Ishikawa (cell line): ENCODE measurements around the gene GFM2.

ENCODE experiments used
- CEBPB ChIP-seq: IDR thresholded peaks from 2 replicates; pipeline ENCODE4 v1.6.1; 2012
- CREB1 ChIP-seq: IDR thresholded peaks from 2 replicates; pipeline ENCODE4 v1.6.1; 2012; ENCODE audit warnings: low read depth
- EGR1 ChIP-seq: IDR thresholded peaks from 2 replicates; pipeline ENCODE4 v1.6.1; 2012
- EP300 ChIP-seq: IDR thresholded peaks from 2 replicates; pipeline ENCODE4 v1.6.1; 2012; ENCODE audit warnings: borderline replicate concordance
- FOXM1 ChIP-seq: IDR thresholded peaks from 2 replicates; pipeline ENCODE4 v1.6.1; 2012; ENCODE audit warnings: low read depth, borderline replicate concordance
- NFIC ChIP-seq: IDR thresholded peaks from 2 replicates; pipeline ENCODE4 v1.6.1; 2012
- RAD21 ChIP-seq: IDR thresholded peaks from 2 replicates; pipeline ENCODE4 v1.6.1; 2012; ENCODE audit warnings: low read depth
- TAF1 ChIP-seq: IDR thresholded peaks from 2 replicates; pipeline ENCODE4 v1.6.1; 2012; ENCODE audit warnings: low read depth, mild to moderate bottlenecking
- TCF12 ChIP-seq: IDR thresholded peaks from 2 replicates; pipeline ENCODE4 v1.6.1; 2012; ENCODE audit warnings: low read depth
- TEAD4 ChIP-seq: IDR thresholded peaks from 2 replicates; pipeline ENCODE4 v1.6.1; 2012
- YY1 ChIP-seq: IDR thresholded peaks from 2 replicates; pipeline ENCODE4 v1.6.1; 2012; ENCODE audit warnings: low read depth
- ZBTB7A ChIP-seq: IDR thresholded peaks from 2 replicates; pipeline ENCODE4 v1.6.1; 2012; ENCODE audit warnings: low read depth
- TF ChIP-seq, protein P1 (sequence below): IDR thresholded peaks from 2 replicates; pipeline ENCODE4 v1.6.1; 2012; ENCODE audit warnings: low read depth, mild to moderate bottlenecking
- TF ChIP-seq, protein P2 (sequence below): IDR thresholded peaks from 2 replicates; pipeline ENCODE4 v1.6.1; 2012
- TF ChIP-seq, protein P3 (sequence below): IDR thresholded peaks from 2 replicates; pipeline ENCODE4 v1.6.1; 2012

The GFM2 gene

DNA sequence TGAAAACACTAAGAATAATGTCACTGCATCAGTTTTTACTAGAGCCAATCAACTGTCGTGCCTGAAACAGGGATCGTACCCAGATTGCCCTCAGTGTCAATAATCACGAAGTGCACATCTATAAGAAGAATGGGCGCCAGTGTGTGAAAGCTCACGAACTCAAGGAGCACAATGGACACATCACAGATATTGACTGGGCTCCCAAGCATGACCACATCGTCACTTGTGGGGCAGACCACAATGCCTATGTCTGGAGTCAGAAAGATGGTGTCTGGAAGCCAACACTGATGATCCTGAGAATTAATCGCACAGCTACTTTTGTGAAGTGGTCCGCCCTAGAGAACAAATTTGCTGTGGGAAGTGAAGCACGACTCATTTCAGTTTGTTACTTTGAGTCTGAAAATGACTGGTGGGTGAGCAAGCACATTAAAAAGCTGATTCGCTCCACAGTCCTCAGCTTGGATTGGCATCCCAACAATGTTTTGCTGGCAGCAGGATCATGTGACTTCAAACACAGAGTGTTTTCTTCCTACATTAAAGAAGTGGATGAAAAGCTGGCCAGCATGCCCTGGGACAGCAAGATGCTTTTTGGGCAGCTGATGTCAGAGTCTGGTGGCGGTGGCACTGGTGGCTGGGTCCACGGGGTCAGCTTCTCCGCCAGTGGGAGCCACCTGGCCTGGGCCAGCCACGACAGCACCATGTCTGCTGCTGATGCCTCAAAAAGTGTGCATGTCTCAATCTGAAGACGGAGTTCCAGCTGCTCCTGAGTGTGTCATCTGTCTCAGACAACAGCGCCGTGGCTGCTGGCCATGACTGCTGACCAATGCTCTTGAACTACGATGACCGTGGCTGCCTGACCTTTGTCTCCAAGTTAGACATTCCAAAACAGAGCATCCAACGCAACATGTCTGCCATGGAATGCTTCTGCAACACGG lies 32.3 kb upstream of the GFM2 start:
- TF ChIP-seq RAD21 (no peak), CEBPB (no peak), EGR1 (no peak), YY1 (no peak), FOXM1 (no peak), NFIC (no peak), EP300 (no peak), CREB1 (no peak)
- TF ChIP-seq, protein P1, sequence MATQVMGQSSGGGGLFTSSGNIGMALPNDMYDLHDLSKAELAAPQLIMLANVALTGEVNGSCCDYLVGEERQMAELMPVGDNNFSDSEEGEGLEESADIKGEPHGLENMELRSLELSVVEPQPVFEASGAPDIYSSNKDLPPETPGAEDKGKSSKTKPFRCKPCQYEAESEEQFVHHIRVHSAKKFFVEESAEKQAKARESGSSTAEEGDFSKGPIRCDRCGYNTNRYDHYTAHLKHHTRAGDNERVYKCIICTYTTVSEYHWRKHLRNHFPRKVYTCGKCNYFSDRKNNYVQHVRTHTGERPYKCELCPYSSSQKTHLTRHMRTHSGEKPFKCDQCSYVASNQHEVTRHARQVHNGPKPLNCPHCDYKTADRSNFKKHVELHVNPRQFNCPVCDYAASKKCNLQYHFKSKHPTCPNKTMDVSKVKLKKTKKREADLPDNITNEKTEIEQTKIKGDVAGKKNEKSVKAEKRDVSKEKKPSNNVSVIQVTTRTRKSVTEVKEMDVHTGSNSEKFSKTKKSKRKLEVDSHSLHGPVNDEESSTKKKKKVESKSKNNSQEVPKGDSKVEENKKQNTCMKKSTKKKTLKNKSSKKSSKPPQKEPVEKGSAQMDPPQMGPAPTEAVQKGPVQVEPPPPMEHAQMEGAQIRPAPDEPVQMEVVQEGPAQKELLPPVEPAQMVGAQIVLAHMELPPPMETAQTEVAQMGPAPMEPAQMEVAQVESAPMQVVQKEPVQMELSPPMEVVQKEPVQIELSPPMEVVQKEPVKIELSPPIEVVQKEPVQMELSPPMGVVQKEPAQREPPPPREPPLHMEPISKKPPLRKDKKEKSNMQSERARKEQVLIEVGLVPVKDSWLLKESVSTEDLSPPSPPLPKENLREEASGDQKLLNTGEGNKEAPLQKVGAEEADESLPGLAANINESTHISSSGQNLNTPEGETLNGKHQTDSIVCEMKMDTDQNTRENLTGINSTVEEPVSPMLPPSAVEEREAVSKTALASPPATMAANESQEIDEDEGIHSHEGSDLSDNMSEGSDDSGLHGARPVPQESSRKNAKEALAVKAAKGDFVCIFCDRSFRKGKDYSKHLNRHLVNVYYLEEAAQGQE: no peak
- TF ChIP-seq, protein P2, sequence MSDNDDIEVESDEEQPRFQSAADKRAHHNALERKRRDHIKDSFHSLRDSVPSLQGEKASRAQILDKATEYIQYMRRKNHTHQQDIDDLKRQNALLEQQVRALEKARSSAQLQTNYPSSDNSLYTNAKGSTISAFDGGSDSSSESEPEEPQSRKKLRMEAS: no peak
- TF ChIP-seq, protein P3, sequence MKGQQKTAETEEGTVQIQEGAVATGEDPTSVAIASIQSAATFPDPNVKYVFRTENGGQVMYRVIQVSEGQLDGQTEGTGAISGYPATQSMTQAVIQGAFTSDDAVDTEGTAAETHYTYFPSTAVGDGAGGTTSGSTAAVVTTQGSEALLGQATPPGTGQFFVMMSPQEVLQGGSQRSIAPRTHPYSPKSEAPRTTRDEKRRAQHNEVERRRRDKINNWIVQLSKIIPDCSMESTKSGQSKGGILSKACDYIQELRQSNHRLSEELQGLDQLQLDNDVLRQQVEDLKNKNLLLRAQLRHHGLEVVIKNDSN: no peak; the same call in 1 of the 2 replicates

DNA sequence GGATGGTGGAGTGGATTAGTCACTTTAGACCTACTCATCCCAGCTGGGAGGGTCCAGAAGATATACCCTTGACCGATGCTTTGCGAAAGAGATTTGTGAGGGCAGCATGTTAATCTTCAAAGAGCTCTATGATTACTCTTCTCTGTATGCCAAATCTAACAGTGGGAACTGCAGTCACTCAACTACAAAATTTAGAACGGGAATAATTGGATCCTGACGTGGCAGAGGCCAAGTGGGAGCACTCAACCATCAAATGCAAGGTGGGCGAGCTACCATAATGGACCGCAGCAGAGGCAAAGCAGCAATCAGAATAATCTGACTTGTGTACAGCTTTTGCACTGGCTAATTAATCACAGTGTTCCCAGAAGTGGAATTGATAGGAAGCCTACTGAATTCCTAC lies 20.5 kb upstream of the GFM2 start:
- TF ChIP-seq, protein P3: no peak
- TF ChIP-seq TAF1: no peak
- TF ChIP-seq NFIC: no peak
- TF ChIP-seq EGR1: no peak
- no peak for TF ChIP-seq ZBTB7A
- TF ChIP-seq EP300: no peak
- no peak for TF ChIP-seq CEBPB
- TF ChIP-seq CREB1: no peak
- TF ChIP-seq, protein P2: no peak
- no peak for TF ChIP-seq RAD21
- no peak for TF ChIP-seq TEAD4
- no peak for TF ChIP-seq FOXM1

DNA sequence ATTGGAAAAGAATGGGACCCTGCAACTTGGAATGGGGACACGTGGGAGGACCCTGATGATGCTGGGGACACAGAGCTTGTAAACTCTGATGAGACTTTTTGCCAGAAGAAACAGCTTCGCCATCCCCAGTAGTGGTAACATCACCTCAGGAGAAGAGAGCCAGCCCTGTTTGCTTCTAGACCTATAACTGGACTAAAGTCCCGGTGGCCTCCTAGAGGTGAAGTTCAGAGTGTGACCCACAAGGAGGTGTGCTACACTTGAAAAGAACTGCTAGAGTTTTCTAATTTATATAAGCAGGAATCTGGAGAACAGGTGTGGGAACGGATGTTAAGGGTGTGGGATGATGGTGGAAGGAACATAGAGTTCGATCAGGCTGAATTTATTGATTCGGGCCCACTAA lies 19.9 kb upstream of the GFM2 start:
- TF ChIP-seq, protein P2: no peak
- TF ChIP-seq, protein P1: no peak
- TF ChIP-seq EP300: no peak
- no peak; the same call in 1 of the 2 replicates for TF ChIP-seq RAD21

DNA sequence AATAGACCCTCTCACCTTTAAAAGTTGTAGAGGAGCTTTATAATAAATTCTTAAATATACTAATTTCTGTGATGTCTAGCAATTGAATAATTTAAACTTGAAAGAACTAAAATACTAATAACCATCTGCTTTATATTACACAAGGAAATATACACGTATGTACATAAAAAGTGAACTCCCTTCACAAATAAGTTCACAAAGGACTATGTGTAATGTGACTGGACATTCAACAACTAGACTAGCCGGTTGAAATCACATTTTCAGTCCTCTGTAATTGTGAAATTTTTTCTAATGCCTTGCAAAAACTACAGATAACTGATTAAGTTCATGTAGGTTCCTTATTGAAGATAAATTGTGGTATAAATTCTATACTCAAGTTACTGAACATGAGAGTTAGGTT lies 11.7 kb upstream of the GFM2 start:
- TF ChIP-seq YY1 (no peak), RAD21 (no peak), TEAD4 (no peak), NFIC (no peak), CEBPB (no peak), EGR1 (no peak), TCF12 (no peak), FOXM1 (no peak), TAF1 (no peak), ZBTB7A (no peak), CREB1 (no peak), EP300 (no peak)
- TF ChIP-seq, protein P2: no peak
- TF ChIP-seq, protein P1: no peak
- TF ChIP-seq, protein P3: no peak
